ENCODE measurements around the gene IL1B.
"Not testable (repeated sequence)": the region's sequence is repeated elsewhere in the genome, so short reads cannot be mapped to it uniquely, and the experiment has no call there.

IL1B gene

DNA sequence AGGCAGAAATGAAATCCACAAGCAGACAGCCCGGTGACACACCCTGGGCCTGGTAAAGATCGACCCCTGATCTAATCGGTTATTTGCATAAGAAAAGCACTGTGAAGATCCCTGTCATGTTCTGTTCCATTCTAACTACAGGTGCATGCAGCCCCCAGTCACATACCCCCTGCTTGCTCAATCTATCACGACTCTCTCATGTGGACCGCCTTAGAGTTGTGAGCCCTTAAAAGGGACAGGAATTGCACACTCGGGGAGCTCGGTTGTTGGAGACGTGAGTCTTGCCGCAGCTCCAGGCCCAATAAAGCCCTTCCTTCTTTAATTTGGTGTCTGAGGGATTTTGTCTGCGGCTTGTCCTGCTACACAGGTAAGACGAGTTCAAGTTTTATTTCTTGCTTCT, 13.4 kb upstream of the IL1B start:
- DNase-seq = no peak

DNA sequence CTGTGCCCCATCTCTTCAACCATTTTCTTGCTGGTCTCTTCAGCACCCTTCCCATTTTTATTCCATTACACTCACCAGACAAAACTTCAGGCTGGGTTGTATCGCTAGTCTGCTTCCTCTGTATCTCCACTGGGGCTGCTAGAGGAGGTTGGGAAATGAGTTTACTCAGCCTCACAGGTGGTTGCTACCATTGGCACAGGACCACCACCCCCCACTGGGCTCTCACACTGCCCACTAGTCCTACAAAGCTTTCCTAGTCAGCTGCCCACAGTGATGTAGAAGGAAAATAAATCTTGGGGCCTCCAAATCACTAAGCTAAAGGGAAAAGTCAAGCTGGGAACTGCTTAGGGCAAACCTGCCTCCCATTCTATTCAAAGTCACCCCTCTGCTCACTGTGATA, 12.3 kb upstream of the IL1B start:
- no peak for DNase-seq

DNA sequence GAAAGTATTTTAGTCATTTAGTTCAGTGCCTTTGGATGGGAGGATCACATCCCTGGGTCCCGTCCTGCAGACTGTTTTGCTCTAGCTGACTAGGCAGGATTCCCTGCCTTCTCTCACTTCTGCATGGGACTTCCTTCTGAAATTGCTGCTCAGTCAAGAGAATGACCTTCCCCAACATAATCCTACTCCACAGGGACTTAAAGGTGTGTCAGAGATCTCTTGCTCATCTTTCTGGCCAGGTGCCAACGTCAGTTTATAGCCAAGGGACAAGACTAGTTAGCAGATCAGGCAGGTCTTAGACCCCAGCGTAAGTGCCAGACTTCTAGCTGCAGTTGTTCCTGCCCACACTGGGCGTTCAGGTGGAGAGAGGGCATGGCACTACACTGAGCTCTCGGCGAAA, 9.5 kb upstream of the IL1B start:
- no peak for DNase-seq

DNA sequence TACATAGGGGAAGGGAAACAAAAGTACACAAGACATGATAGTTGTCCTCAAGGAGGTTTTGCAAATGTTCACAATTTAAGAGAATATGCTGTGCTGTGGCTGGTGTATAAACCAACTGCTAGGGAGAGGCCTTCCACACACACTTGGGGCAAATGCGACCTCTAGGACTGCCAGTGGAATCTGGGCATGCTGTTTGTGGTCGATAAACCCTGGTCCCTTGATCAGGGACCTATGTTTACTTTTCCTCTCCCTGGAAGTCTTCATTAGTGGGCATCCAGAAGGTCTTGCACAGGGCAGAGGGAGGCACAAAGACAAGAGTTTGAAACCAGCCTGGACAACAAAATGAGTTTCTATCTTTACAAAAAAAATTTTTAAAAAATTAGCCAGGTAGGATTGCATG, 7.3 kb upstream of the IL1B start:
- DNase-seq = no peak

DNA sequence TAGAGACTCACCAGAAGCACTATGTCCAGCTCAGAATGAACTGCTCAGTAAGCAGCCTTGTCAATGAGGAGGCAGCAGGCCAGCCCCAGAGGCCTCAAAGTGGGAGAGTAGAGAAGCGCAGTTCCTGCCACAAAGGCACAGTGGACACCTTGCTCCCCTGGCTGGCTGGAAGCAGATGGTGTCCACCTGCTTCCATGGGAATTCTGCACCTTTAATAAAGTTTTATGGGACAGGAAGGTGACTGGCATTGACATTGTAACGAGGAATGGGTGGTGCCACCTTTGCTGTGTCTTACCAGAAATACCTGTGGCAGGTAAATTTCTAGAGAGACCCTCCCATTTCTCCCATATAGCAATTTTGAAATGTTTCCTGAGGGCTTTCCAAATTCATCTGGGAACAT, 6.7 kb upstream of the IL1B start:
- no peak for DNase-seq

DNA sequence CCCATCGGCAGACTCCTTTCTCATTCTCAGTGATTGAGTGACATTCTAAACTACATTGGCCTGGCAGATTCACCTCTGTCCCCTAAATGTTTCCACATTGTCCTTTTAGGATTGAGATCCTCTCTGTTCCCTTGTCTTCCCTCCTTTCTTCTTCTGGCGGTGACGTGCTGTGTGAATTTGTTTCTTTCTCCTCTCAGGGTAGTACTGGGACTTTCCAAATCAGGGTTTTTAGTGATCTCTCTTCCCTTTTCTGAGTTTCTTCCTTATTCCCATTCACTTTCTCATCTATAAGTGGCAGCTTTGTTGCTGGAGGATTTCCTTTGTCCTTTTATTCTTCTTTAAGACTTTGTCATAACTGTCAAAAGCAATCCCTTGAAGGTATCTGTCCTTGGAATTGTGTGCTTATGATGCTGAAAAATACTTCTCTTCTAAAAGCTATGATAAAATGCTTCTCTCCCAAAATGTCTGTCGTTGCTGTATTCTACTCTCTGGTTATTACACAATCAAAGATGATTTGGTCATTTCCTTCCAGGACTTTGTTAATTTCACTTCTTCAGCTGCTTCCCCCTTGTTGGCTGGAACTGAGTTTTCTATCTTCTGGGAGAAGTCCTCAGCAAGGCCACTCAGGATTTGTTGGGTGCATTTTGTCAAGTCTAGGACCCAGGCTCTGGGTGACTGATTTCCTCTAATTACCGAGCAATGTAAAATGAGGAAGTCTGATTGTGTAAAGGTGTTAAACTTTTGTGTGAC, 4.9 kb upstream of the IL1B start:
- DNase-seq = no peak

DNA sequence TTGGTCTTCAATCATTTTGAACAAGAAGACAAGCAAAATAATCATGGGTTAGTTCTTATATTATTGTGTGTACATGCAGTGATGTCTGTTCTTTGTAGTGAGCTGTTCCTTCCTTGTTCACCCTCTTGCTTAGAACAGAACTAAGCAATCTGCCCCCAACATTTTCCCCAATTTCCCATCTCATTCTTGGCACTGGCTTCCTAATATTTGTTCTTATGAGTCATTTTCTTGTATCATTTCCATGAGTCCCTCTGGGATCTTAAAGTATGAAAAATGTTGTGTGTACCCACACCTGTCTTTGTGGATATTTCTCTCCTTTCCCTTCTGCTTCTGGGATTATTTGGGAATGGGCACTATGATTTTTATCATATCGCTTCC, 3.5 kb upstream of the IL1B start:
- no peak for DNase-seq

DNA sequence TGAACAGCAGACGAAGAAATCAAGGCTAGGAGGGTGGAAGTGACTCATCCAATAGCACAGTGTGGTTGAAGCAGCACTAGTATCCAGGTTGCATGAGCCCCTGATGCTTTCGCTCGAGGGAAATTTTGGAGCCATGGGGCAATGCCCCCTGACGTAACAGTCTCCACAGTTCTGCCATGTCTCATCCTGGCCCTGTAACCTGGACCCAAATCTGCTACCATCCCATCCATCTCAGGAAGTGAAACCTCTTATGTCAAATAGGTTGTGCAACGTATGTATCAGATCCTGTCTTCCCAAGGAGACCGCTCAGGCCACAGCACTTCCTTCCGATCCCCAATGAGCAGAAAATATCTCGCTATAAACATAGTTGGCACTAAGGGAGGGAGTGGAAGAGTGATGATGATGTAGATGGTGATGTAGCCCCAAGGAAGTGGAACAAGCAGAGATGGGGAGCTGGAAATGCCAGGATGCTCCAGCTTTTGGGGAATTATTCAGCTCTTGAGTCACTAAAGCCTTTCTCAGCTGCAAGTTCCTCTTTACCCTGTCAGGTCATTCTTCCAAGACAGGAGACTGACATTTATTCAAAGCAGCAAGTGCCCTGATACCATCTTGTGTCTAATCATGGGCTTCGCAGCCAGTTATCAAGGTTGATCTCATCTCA, 3.0 kb upstream of the IL1B start:
- DNase-seq = no peak

DNA sequence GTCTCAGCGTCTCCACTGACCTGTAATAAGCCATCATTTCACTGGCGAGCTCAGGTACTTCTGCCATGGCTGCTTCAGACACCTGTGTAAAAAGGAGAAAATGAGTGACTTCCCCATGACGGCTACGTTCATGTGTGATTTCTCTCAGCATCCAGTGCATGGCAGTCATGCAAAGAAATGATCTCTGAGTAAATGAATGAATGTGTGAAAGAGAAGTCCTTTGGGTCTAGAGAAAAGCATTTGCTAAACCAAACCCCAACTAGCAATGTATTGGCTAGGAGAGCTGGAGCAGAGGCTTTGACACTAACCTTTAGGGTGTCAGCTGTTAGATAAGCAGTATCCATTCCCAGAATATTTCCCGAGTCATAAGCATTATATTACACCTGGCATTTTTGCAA, 417 bp downstream of the IL1B start:
- no peak for DNase-seq

DNA sequence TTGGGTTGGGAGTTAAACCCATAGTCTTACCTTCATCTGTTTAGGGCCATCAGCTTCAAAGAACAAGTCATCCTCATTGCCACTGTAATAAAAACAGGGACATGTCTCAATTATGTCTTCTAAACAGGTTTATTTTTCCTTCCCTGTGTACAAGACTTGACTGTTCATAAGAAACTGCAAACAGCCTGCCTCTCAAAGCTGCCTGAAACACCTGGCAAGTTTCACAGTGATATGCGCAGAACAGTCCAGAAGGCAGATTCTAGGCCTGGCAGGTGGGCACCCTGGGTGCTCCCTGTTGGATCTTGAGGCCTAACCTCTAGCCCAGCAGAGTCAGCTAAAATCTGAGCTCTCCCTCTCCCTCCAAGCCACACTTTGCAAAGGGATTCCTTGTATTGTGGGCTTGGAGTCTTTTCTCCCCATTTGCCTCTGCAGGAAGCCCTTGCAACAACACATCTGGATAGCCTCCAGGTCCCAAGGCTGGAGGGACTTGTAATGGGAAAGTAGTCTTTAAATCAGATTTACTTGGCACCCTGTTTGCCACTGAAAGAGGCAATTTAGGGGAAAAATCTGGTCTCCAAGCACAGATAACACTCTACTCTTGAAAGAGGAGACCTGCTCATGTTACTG, 930 bp downstream of the IL1B start:
- no peak for DNase-seq

DNA sequence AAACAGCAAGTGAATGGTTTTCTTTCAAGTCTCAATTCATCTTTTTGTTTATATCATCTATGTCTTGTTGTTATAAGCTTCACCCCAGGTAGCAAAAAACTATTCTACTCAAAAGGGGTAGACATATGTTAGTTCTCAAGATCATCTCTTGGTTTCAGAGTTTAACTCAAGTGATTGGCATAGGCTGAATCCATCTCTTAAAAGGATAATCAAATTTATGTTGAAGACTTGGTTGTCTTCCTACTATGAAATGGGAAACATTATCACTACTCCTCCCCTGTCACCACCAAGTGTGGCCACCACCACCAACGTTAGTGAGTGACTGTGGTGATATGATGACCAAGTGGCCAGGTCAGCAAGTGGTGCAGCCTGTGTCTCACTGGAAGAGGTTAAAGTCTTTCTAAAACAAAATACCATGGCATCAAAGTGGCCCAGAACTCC, 1.5 kb downstream of the IL1B start:
- DNase-seq = no peak

DNA sequence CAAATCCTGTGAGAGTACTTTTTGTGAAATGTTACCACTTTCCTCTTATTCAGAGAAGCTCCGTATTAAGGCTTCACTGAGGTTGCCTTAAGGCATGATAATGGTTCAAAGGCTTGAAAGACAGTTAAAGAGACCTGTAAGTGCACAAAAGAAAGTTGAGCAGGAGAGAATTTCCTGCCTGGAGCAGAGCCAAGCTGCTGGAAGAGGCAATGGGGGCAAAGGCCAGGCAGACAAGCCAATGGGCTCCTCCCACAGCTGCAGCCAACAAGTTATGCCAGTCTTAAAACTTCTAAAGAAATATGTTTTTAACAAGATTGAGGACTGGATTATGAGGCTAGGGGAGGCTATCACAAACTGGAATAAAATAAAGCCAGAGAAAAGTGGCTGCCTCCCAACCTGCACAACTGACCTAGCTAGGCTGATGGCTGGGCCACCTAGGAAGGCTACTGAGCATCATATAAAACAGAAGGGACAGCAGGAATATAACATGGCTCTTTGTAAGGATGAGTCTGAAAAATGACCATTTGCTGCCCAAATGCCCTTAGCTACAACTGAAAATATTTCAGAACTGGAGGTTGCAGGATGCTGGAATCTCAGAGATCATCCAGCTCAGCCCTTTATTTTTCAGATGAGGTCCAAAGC, 2.1 kb downstream of the IL1B start:
- DNase-seq = no peak

DNA sequence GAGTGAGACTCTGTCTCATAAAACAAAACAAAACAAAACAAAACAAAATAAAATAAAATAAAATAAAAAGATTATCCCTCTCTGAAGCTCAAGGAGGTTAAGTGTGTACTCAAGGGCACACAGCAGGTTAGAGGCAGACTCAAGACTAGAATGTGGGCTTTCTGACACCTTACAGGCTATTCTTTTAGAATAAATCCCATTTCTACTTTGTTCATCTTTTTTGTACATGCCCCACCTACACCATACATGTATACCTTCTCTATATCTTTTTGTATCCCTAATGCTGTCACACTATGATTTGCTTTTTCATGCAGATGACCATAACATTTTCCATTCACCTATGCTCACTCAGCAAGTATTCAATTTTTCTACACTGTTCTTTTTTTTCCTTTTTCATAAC, 2.6 kb downstream of the IL1B start:
- no peak for DNase-seq

DNA sequence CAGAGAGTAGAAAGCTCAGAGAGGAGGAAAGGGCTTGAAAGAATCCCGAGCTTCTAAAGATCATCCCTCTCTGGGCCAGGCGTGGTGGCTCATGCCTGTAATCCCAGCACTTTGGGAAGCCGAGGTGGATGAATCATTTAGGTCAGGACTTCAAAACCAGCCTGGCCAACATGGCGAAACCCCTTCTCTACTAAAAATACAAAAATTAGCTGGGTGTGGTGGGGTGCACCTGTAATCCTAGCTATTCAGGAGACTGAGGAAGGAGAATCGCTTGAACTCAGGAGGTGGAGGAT, 3.0 kb downstream of the IL1B start:
- DNase-seq = not testable (repeated sequence)

DNA sequence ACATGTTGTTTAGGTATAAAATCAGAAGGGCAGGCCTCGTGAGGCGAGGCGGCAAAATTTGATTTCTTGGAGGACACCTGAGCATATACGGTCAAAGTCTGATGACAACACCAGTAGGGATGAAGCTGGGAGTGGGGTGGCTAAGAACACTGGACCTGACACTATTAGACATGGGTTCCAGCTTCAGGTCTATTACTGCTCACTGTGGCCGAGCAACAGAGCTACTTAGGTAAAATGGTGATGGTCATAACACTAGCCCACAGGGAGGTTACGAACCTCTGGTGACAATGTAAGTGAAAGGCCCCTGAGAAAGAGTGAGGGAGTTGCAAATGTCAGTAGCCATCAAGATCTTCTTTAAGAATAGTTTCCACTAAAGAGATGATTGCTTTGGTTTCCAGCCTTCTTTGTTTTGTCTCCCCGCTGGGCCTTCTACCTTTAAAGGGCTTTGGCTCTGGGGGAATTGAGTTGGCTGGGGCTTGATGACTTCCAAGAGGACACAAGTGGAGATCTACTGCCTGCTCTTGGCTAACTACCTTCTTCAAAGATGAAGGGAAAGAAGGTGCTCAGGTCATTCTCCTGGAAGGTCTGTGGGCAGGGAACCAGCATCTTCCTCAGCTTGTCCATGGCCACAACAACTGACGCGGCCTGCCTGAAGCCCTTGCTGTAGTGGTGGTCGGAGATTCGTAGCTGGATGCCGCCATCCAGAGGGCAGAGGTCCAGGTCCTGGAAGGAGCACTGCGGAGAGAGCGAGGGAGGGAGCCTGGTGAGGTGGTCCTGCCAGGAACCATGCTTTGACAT, 3.5 kb downstream of the IL1B start:
- no peak for DNase-seq

DNA sequence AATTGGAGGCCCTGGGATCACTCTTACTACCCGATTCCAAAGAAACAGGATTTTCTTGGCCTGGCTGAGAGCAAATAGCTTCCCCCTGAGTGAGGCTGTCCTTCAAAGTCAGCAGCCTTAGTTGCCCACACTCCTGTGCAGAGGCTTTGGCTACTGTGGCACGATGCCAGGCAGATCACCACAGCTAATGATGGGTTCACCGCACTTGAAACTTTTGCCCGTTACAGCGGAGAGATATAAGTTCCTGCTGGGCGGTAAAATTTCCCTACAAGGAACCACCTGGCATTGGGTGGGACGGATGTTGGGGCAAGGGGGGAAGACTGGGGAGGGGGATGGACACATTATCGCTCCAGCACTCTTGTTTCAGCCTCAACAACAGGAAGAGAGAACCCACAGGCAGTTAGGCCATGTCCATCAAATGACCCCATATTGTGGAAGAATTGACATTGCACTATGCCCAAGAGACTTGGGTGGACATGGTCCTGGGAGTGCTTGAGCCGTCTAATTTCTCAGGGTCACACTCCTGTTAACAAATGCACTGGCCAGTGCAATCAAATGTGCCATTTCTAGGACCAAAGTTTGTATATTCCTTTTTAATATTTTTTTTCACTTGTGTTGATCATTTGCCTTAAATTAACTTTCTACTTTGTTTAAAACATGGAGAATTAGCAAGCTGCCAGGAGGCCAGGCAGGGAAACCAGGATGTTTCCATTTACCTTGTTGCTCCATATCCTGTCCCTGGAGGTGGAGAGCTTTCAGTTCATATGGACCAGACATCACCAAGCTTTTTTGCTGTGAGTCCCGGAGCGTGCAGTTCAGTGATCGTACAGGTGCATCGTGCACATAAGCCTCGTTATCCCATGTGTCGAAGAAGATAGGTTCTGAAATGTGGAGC, 4.4 kb downstream of the IL1B start:
- no peak for DNase-seq

DNA sequence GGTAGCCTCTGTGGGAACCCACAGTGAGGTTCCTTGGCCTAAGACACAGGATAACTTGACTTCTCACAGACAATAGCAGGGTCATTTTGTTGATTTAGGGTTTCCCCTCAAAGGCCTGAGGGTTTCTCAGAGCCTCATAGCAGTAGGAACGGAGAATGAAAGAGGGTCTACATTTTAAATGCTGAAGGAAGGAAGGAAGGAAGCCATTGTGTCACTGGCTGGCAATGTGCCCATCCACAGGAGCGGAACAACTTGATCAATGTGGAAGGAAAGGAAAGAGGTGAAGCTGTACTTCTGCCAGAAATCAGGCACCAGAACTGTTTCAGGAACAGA, 5.1 kb downstream of the IL1B start:
- no peak for DNase-seq

DNA sequence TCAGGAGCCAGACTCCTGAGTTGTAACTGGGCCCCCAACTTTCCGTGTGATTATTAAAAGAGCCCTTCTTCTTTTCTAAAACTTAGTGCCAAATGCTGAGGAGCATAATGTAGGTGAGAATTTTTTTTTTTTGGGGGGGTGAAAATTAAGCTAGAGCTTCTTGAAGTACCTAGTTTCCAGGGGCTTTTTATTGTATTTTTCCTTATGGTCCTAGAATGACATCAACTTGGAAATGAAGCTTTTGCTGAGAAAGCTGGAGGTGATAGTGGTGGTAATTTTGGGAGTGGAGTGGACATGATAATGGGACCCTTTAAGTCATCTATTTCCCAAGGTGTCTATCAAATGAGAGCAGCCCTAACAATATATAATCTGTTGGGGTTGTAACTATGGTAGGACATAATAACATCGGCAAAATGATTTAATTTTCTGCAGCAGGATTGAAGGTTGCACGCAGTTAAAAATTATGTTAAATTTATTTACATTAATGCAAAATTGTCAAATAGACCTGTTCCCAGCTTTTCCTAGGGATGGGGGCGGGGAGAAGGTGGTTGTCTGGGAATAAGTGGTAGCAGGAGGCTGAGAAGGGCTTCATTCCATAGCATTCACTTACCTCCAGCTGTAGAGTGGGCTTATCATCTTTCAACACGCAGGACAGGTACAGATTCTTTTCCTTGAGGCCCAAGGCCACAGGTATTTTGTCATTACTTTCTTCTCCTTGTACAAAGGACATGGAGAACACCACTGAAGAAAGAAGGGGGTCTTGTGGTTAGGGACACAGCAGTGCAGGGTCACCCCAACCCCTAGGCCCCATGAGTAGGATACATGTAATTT, 5.7 kb downstream of the IL1B start:
- DNase-seq = no peak

DNA sequence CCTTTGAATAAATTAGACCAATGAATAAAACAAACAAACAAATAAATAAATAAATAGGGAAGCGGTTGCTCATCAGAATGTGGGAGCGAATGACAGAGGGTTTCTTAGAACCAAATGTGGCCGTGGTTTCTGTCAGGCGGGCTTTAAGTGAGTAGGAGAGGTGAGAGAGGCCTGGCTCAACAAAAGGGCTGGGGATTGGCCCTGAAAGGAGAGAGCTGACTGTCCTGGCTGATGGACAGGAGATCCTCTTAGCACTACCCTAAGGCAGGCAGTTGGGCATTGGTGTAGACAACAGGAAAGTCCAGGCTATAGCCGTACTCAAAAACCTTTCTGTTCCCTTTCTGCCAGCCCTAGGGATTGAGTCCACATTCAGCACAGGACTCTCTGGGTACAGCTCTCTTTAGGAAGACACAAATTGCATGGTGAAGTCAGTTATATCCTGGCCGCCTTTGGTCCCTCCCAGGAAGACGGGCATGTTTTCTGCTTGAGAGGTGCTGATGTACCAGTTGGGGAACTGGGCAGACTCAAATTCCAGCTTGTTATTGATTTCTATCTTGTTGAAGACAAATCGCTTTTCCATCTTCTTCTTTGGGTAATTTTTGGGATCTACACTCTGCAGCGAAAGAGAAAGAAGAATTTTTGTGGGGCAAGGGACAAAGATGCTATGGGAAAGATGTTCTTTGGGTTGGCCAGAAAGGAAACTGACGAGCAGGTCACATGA, 6.5 kb downstream of the IL1B start:
- DNase-seq = no peak

DNA sequence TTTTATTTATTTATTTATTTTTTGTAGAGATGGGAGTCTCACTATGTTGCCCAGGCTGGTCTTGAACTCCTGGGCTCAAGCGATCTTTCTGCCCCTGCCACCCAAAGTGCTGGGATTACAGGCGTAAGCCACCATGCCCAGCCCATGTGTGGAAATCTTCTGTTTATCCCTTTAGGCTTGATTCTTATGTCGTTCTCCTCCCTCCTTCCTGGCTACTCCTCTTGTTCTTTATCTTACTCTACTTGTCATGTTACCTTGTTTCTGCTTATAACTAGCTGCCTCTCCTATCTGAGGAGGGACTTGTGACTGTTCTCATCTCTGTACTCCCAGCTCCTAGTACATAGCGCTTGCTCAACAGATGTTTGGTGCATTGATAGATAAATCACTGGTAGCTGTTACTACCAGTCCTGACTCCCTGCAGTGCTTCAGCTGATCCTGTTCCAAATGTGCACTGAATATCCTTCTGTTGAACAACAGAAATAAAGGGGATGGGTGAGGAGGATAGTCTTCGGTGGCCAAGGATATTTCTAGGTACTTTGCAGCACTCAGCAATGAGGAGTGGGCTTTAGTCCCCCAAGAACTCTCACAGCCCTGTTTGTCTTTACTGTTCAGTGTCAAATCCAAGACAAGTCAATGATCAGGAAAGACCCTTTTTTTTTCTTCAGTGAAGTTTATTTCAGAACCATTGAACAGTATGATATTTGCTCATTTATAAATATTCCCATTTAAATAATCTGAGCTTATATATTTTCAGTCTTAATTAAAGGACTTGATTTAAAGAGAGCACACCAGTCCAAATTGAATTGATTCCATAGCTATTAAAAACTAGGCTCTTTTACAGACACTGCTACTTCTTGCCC, 7.2 kb downstream of the IL1B start:
- DNase-seq = no peak
